ENCODE data around the gene TMEM131L. TPM values are rescaled to one million over a fixed set of nuclear protein-coding genes. Genes with fewer than 3 reads are reported as not detected.

The TMEM131L gene
- total RNA-seq, 1 donor: 143 TPM

- Histone ChIP-seq H3K4me1 (ENCODE audit: insufficient read depth, low read length) (peaks cover 73% of the 10 kb centered on the region), H3K27me3 (ENCODE audit: insufficient read depth, low read length) (no peaks in the 10 kb centered on the region), H3K9me3 (ENCODE audit: low read depth, low read length) (no peaks in the 10 kb centered on the region), H3K4me3 (ENCODE audit: low read length) (no peak overlapping the region)
Measured at GRCh38 chr4:153483432-153484418, 17.6 kb downstream of the TMEM131L start.

GRCh38 chr4:153485359-153485758, 19.2 kb downstream of the TMEM131L start:
- no peaks in the 10 kb centered on the region for H3K9me3 ChIP-seq (ENCODE audit: low read depth, low read length)
- no peak overlapping the region for H3K4me3 ChIP-seq (ENCODE audit: low read length)
- H3K4me1 ChIP-seq (ENCODE audit: insufficient read depth, low read length): peaks cover 74% of the 10 kb centered on the region
- no peaks in the 10 kb centered on the region for H3K27me3 ChIP-seq (ENCODE audit: insufficient read depth, low read length)

DNA sequence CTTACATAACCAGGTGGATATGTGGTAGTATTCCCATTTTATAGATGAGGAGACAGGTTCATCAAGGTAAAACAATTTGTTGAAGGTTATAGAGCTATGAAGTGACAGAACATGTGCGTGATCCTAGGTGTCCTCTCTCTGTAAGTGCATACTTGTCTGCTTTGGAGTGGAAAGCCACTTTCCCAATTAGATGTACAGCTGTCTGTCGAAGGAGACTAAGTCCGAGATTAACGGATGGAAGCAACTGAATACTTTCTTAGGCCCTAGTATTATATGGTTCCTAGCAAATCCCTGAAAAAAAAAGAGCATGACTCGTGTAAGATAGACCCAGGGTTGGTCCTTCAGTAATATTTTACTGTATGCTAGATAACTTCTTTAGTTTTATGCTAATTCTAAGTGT, 19.7 kb downstream of the TMEM131L start:
- no peaks in the 10 kb centered on the region for H3K9me3 ChIP-seq (ENCODE audit: low read depth, low read length)
- no peak overlapping the region for H3K4me3 ChIP-seq (ENCODE audit: low read length)
- H3K4me1 ChIP-seq (ENCODE audit: insufficient read depth, low read length): peaks cover 74% of the 10 kb centered on the region
- no peaks in the 10 kb centered on the region for H3K27me3 ChIP-seq (ENCODE audit: insufficient read depth, low read length)

DNA sequence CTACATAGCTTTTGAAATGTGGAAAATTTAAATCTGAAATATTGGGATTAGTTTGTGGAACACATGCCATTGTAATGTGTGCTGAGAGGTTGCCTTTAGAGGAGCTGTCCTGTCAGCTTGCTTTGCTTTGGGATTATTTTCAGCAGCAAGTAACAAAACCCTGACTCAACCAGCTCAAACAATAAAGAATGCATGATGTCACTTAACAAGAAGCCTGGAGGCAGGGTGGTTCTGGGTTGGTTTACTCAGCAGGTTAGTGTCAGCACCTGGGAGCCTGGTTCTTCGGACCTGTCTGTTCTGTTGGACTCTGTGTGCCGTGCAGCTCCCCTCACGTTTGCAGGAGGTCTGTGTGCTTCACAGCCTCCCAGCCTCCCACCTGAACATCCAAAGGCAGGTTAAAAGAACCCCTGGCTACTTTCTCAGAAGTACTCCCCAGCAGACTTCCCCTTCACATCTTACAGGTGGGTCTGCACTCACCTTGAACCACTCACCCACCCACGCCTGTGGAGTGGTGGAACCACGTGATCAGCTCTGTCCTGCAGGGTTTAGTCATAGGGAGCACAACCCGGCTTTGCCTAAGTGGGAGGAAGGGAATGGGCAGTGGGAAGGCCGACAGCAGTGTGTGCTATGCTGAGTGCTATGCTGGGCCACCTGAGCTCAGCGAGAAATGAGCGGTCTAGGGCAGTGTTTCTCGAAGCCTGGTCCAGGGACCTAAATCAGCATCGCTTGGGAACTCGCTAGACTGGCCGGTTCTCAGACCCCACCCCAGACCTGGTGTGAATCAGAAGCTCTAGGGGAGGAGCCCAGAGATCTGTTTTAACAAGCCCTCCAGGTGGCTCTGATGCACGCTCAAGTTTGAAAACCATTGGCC, 20.4 kb downstream of the TMEM131L start:
- Histone ChIP-seq H3K4me3 (ENCODE audit: low read length) (no peak overlapping the region), H3K4me1 (ENCODE audit: insufficient read depth, low read length) (peaks cover 68% of the 10 kb centered on the region)

GRCh38 chr4:153488006-153488891, 22.1 kb downstream of the TMEM131L start:
- no peaks in the 10 kb centered on the region for H3K9me3 ChIP-seq (ENCODE audit: low read depth, low read length)
- peaks cover 72% of the 10 kb centered on the region for H3K4me1 ChIP-seq (ENCODE audit: insufficient read depth, low read length)
- peak overlapping the region; percentile 19 for H3K4me3 ChIP-seq (ENCODE audit: low read length)
- no peaks in the 10 kb centered on the region for H3K27me3 ChIP-seq (ENCODE audit: insufficient read depth, low read length)

More for the DNA sequence above, 20.4 kb downstream of the TMEM131L start:
- no peaks in the 10 kb centered on the region for H3K27me3 ChIP-seq (ENCODE audit: insufficient read depth, low read length)
- no peaks in the 10 kb centered on the region for H3K9me3 ChIP-seq (ENCODE audit: low read depth, low read length)

DNA sequence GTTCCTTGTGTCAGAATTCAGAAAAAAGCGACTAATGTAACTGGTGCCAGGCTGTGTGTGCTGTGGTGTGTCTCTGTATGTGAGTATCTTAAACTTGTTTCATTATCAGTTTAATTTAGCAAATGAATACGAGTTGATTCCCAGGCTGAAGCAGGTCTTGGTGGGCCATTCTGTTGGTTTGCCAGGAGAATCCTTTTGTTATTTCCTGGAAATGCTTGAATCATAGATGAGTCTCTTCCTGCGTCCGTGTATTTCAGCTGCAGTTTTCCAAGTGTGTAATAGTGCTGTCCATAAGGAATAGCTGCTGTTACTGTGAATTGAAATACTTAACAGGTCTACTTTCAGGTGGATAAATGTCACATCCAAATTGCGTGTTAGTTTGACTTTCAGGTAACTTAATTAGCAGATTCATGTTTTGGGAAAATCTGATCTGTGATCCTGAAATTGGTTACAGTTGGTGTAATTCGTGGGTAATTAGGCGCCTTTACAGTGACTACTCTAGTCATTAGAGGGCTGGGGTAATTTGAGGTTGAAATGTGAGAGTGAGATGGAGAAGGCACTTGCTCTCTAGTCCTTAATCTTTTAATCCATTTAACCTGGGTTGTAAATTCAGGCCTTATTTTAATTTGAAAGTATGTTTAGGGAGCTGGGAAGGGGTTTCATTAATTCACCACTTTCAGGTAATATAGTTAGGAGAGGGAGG, 23.8 kb downstream of the TMEM131L start:
- no peaks in the 10 kb centered on the region for H3K27me3 ChIP-seq (ENCODE audit: insufficient read depth, low read length)
- H3K9me3 ChIP-seq (ENCODE audit: low read depth, low read length): no peaks in the 10 kb centered on the region
- no peak overlapping the region for H3K4me3 ChIP-seq (ENCODE audit: low read length)
- H3K4me1 ChIP-seq (ENCODE audit: insufficient read depth, low read length): peaks cover 80% of the 10 kb centered on the region

- no peaks in the 10 kb centered on the region for H3K9me3 ChIP-seq (ENCODE audit: low read depth, low read length)
- no peak overlapping the region for H3K4me3 ChIP-seq (ENCODE audit: low read length)
- H3K27me3 ChIP-seq (ENCODE audit: insufficient read depth, low read length): no peaks in the 10 kb centered on the region
- H3K4me1 ChIP-seq (ENCODE audit: insufficient read depth, low read length): peaks cover 84% of the 10 kb centered on the region
Measured at GRCh38 chr4:153490985-153491483, 24.9 kb downstream of the TMEM131L start.

DNA sequence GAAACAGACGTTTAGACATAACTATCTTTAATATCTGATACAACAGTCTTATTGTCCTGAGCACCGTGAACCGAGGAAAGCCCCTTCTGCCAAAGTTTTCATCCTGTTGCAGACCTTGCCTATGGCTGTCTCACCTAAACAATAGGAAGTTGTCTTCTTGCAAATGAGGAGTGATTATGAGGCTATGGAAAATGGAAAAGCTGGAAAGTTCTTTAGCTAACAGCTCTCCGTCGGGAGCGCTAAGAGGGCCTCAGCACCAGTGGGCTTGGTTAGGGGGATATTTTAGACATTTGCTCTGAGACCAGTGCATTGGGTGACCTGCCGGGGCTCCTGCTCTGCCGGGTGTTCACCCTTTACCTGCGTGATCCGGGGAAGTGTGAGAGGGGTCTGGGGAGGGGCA, 28.4 kb downstream of the TMEM131L start:
- no peaks in the 10 kb centered on the region for H3K27me3 ChIP-seq (ENCODE audit: insufficient read depth, low read length)
- no peak overlapping the region for H3K4me3 ChIP-seq (ENCODE audit: low read length)
- peaks cover 84% of the 10 kb centered on the region for H3K4me1 ChIP-seq (ENCODE audit: insufficient read depth, low read length)
- H3K9me3 ChIP-seq (ENCODE audit: low read depth, low read length): no peaks in the 10 kb centered on the region

- Histone ChIP-seq H3K4me3 (ENCODE audit: low read length) (no peak overlapping the region), H3K27me3 (ENCODE audit: insufficient read depth, low read length) (no peaks in the 10 kb centered on the region), H3K4me1 (ENCODE audit: insufficient read depth, low read length) (peaks cover 80% of the 10 kb centered on the region), H3K9me3 (ENCODE audit: low read depth, low read length) (no peaks in the 10 kb centered on the region)
Measured at GRCh38 chr4:153495480-153496193, 29.5 kb downstream of the TMEM131L start.

- no peak overlapping the region for H3K4me3 ChIP-seq (ENCODE audit: low read length)
- H3K27me3 ChIP-seq (ENCODE audit: insufficient read depth, low read length): no peaks in the 10 kb centered on the region
- peaks cover 80% of the 10 kb centered on the region for H3K4me1 ChIP-seq (ENCODE audit: insufficient read depth, low read length)
- H3K9me3 ChIP-seq (ENCODE audit: low read depth, low read length): no peaks in the 10 kb centered on the region
Measured at GRCh38 chr4:153497091-153497531, 31.0 kb downstream of the TMEM131L start.

GRCh38 chr4:153497988-153498967, 32.1 kb downstream of the TMEM131L start:
- H3K4me1 ChIP-seq (ENCODE audit: insufficient read depth, low read length): peaks cover 75% of the 10 kb centered on the region

DNA sequence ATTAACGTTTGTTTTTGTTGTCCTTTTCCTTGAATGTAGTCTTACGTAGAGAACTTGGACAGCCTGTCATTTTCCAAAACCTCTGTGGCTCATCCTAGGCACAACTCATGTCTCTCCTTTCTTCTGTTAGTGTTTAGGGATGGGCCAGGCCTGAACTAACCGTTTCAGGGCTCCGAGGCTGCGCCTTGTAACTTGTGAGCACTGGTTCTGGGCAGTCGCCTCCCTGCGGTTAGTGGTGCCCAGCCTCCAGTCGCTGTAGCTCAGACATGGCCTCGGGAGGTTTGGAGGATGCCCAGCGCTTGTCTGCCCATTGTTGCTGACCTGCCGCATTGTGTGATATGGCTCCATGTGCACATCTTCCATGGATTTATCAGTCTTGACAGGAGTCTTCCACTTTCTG, 32.8 kb downstream of the TMEM131L start:
- H3K4me3 ChIP-seq (ENCODE audit: low read length): no peak overlapping the region
- H3K4me1 ChIP-seq (ENCODE audit: insufficient read depth, low read length): peaks cover 68% of the 10 kb centered on the region
- H3K9me3 ChIP-seq (ENCODE audit: low read depth, low read length): no peaks in the 10 kb centered on the region
- H3K27me3 ChIP-seq (ENCODE audit: insufficient read depth, low read length): no peaks in the 10 kb centered on the region

More at GRCh38 chr4:153497988-153498967, 32.1 kb downstream of the TMEM131L start:
- Histone ChIP-seq H3K4me3 (ENCODE audit: low read length) (no peak overlapping the region), H3K9me3 (ENCODE audit: low read depth, low read length) (no peaks in the 10 kb centered on the region), H3K27me3 (ENCODE audit: insufficient read depth, low read length) (no peaks in the 10 kb centered on the region)
